Measurements from ENCODE around the gene ZNF2.

ZNF2 gene

GRCh38 chr2:95203911-95204310, 38.3 kb downstream of the ZNF2 start:
- H3K36me3 ChIP-seq (ENCODE audit: control insufficient read depth in 1 of 2, insufficient read depth in 2 of 2, low read depth in 1 of 2, low read length in 2 of 2), result peaks cover 4 to 5% of the 10 kb centered on the region in 2 experiments
- peaks cover 15% of the 10 kb centered on the region for H3K79me1 ChIP-seq (replicated peaks; ENCODE audit: low read length, poor library complexity, severe bottlenecking)
- no peak overlapping the region for H2BK12ac ChIP-seq (ENCODE audit: low read length in 2 of 2)
- H3K9ac ChIP-seq (ENCODE audit: low read length), result no peak overlapping the region
- DNase-seq, result no peak
- no peak overlapping the region for H3K4ac ChIP-seq (ENCODE audit: low read depth in 1 of 2, low read length in 2 of 2)
- H2AFZ ChIP-seq (ENCODE audit: low read depth, low read length), result no peak overlapping the region
- no peak overlapping the region for H2BK15ac ChIP-seq (ENCODE audit: low read depth, poor library complexity, severe bottlenecking)
- no peak overlapping the region for H3K4me3 ChIP-seq (ENCODE audit: insufficient read depth in 1 of 2, low read depth in 1 of 2, low read length in 2 of 2)
- no peak overlapping the region for H3K18ac ChIP-seq (ENCODE audit: low read depth in 1 of 2, low read length in 2 of 2)
- peaks cover 0 to 7% of the 10 kb centered on the region in 2 experiments for H3K27me3 ChIP-seq (ENCODE audit: control insufficient read depth in 1 of 2, insufficient read depth in 1 of 2, low read length in 2 of 2)
- peaks cover 10% of the 10 kb centered on the region for H3K9me3 ChIP-seq (ENCODE audit: control insufficient read depth, low read length)
- no peak overlapping the region for H3K14ac ChIP-seq (ENCODE audit: low read length in 2 of 2)
- H3K23ac ChIP-seq (ENCODE audit: low read length in 2 of 2), result no peak overlapping the region
- H4K91ac ChIP-seq (ENCODE audit: low read length), result no peak overlapping the region
- H2BK5ac ChIP-seq (ENCODE audit: low read depth, low read length, poor library complexity, severe bottlenecking), result no peak overlapping the region
- H3K27ac ChIP-seq (ENCODE audit: low read length, poor library complexity, severe bottlenecking), result no peak overlapping the region
- no peak overlapping the region for H3K4me2 ChIP-seq (ENCODE audit: low read length, poor library complexity, severe bottlenecking)
- 86% methylated on average over 4 of the region's 4 CpGs for WGBS
- H2AK5ac ChIP-seq (ENCODE audit: low read length, severe bottlenecking), result no peak overlapping the region
- H3K4me1 ChIP-seq (ENCODE audit: control insufficient read depth, insufficient read depth, low read depth, low read length), result peaks cover 5% of the 10 kb centered on the region
- H2BK120ac ChIP-seq (ENCODE audit: low read depth, low read length), result no peak overlapping the region
- no peak overlapping the region for H4K8ac ChIP-seq (ENCODE audit: low read length)

GRCh38 chr2:95204396-95204795, 38.8 kb downstream of the ZNF2 start:
- peaks cover 0 to 7% of the 10 kb centered on the region in 2 experiments for H3K27me3 ChIP-seq (ENCODE audit: control insufficient read depth in 1 of 2, insufficient read depth in 1 of 2, low read length in 2 of 2)
- no peak overlapping the region for H3K4me3 ChIP-seq (ENCODE audit: insufficient read depth in 1 of 2, low read depth in 1 of 2, low read length in 2 of 2)
- no peak overlapping the region for H2AFZ ChIP-seq (ENCODE audit: low read depth, low read length)
- peaks cover 10% of the 10 kb centered on the region for H3K9me3 ChIP-seq (ENCODE audit: control insufficient read depth, low read length)
- H3K27ac ChIP-seq (ENCODE audit: low read length, poor library complexity, severe bottlenecking), result no peak overlapping the region
- H2AK5ac ChIP-seq (ENCODE audit: low read length, severe bottlenecking), result no peak overlapping the region
- H3K23ac ChIP-seq (ENCODE audit: low read length in 2 of 2), result no peak overlapping the region
- H3K36me3 ChIP-seq (ENCODE audit: control insufficient read depth in 1 of 2, insufficient read depth in 2 of 2, low read depth in 1 of 2, low read length in 2 of 2), result peaks cover 8 to 10% of the 10 kb centered on the region in 2 experiments
- H3K79me1 ChIP-seq (replicated peaks; ENCODE audit: low read length, poor library complexity, severe bottlenecking), result peaks cover 18% of the 10 kb centered on the region
- DNase-seq, result no peak
- H3K4ac ChIP-seq (ENCODE audit: low read depth in 1 of 2, low read length in 2 of 2), result no peak overlapping the region
- no peak overlapping the region for H3K18ac ChIP-seq (ENCODE audit: low read depth in 1 of 2, low read length in 2 of 2)
- no peak overlapping the region for H3K9ac ChIP-seq (ENCODE audit: low read length)
- H2BK15ac ChIP-seq (ENCODE audit: low read depth, poor library complexity, severe bottlenecking), result no peak overlapping the region
- no peak overlapping the region for H2BK5ac ChIP-seq (ENCODE audit: low read depth, low read length, poor library complexity, severe bottlenecking)
- peaks cover 5% of the 10 kb centered on the region for H3K4me1 ChIP-seq (ENCODE audit: control insufficient read depth, insufficient read depth, low read depth, low read length)
- no peak overlapping the region for H3K4me2 ChIP-seq (ENCODE audit: low read length, poor library complexity, severe bottlenecking)
- H4K8ac ChIP-seq (ENCODE audit: low read length), result no peak overlapping the region
- WGBS, result 78% methylated on average over 1 of the region's 2 CpGs
- H2BK120ac ChIP-seq (ENCODE audit: low read depth, low read length), result no peak overlapping the region
- no peak overlapping the region for H3K14ac ChIP-seq (ENCODE audit: low read length in 2 of 2)
- H4K91ac ChIP-seq (ENCODE audit: low read length), result no peak overlapping the region
- H2BK12ac ChIP-seq (ENCODE audit: low read length in 2 of 2), result no peak overlapping the region

- Histone ChIP-seq H3K79me1 (replicated peaks; ENCODE audit: low read length, poor library complexity, severe bottlenecking) (peaks cover 25% of the 10 kb centered on the region), H4K91ac (ENCODE audit: low read length) (no peak overlapping the region), H3K4me1 (ENCODE audit: control insufficient read depth, insufficient read depth, low read depth, low read length) (peaks cover 5% of the 10 kb centered on the region), H3K9ac (ENCODE audit: low read length) (peak overlapping the region; percentile 91), H3K36me3 (ENCODE audit: control insufficient read depth in 1 of 2, insufficient read depth in 2 of 2, low read depth in 1 of 2, low read length in 2 of 2) (peaks cover 13 to 24% of the 10 kb centered on the region in 2 experiments), H3K23ac (ENCODE audit: low read length in 2 of 2) (no peak overlapping the region), H3K4ac (ENCODE audit: low read depth in 1 of 2, low read length in 2 of 2) (no peak overlapping the region), H3K4me2 (ENCODE audit: low read length, poor library complexity, severe bottlenecking) (peak overlapping the region; percentile 37), H2BK120ac (ENCODE audit: low read depth, low read length) (no peak overlapping the region), H2AK5ac (ENCODE audit: low read length, severe bottlenecking) (no peak overlapping the region), H3K27ac (ENCODE audit: low read length, poor library complexity, severe bottlenecking) (no peak overlapping the region), H3K4me3 (ENCODE audit: insufficient read depth in 1 of 2, low read depth in 1 of 2, low read length in 2 of 2) (peak overlapping the region in 1 of 2 experiments; percentile 86), H3K9me3 (ENCODE audit: control insufficient read depth, low read length) (peaks cover 25% of the 10 kb centered on the region), H3K14ac (ENCODE audit: low read length in 2 of 2) (no peak overlapping the region), H4K8ac (ENCODE audit: low read length) (no peak overlapping the region), H2BK12ac (ENCODE audit: low read length in 2 of 2) (no peak overlapping the region), H3K27me3 (ENCODE audit: control insufficient read depth in 1 of 2, insufficient read depth in 1 of 2, low read length in 2 of 2) (peaks cover 0 to 4% of the 10 kb centered on the region in 2 experiments), H2BK5ac (ENCODE audit: low read depth, low read length, poor library complexity, severe bottlenecking) (no peak overlapping the region), H2AFZ (ENCODE audit: low read depth, low read length) (no peak overlapping the region), H3K18ac (ENCODE audit: low read depth in 1 of 2, low read length in 2 of 2) (no peak overlapping the region), H2BK15ac (ENCODE audit: low read depth, poor library complexity, severe bottlenecking) (no peak overlapping the region)
- DNase-seq, result no peak
- 37% methylated on average over 7 of the region's 10 CpGs for WGBS
Measured at GRCh38 chr2:95206096-95206495, 40.5 kb downstream of the ZNF2 start.

GRCh38 chr2:95207111-95207961, 41.7 kb downstream of the ZNF2 start, which contains the start of gene ZNF892:
TSS of gene ZNF892 (plus strand) at chr2:95207521. CDS start at chr2:95207816, 295 bp downstream.
- peaks cover 0 to 4% of the 10 kb centered on the region in 2 experiments for H3K27me3 ChIP-seq (ENCODE audit: control insufficient read depth in 1 of 2, insufficient read depth in 1 of 2, low read length in 2 of 2)
- H2BK12ac ChIP-seq (ENCODE audit: low read length in 2 of 2), result peak within 1 kb of the TSS in 1 of 2 experiments; percentile 32
- peak within 1 kb of the TSS; percentile 94 for H4K8ac ChIP-seq (ENCODE audit: low read length)
- peak within 1 kb of the TSS; percentile 73 for H2BK5ac ChIP-seq (ENCODE audit: low read depth, low read length, poor library complexity, severe bottlenecking)
- peak; percentile 90 for DNase-seq
- H4K91ac ChIP-seq (ENCODE audit: low read length), result peak within 1 kb of the TSS; percentile 85
- H3K4me2 ChIP-seq (ENCODE audit: low read length, poor library complexity, severe bottlenecking), result peak within 1 kb of the TSS; percentile 80
- peak within 1 kb of the TSS; percentile 91 for H3K9ac ChIP-seq (ENCODE audit: low read length)
- peaks cover 28% of the 10 kb centered on the region for H3K79me1 ChIP-seq (replicated peaks; ENCODE audit: low read length, poor library complexity, severe bottlenecking)
- peaks cover 5% of the 10 kb centered on the region for H3K4me1 ChIP-seq (ENCODE audit: control insufficient read depth, insufficient read depth, low read depth, low read length)
- H3K4me3 ChIP-seq (ENCODE audit: insufficient read depth in 1 of 2, low read depth in 1 of 2, low read length in 2 of 2), result peak within 1 kb of the TSS; percentile 83 to 86
- H3K18ac ChIP-seq (ENCODE audit: low read depth in 1 of 2, low read length in 2 of 2), result peak within 1 kb of the TSS; percentile 84 to 91
- peaks cover 20 to 36% of the 10 kb centered on the region in 2 experiments for H3K36me3 ChIP-seq (ENCODE audit: control insufficient read depth in 1 of 2, insufficient read depth in 2 of 2, low read depth in 1 of 2, low read length in 2 of 2)
- H3K23ac ChIP-seq (ENCODE audit: low read length in 2 of 2), result no peak within 1 kb of the TSS
- no peak within 1 kb of the TSS for H2AK5ac ChIP-seq (ENCODE audit: low read length, severe bottlenecking)
- peak within 1 kb of the TSS; percentile 88 for H2BK15ac ChIP-seq (ENCODE audit: low read depth, poor library complexity, severe bottlenecking)
- peak within 1 kb of the TSS; percentile 59 for H3K27ac ChIP-seq (ENCODE audit: low read length, poor library complexity, severe bottlenecking)
- H3K9me3 ChIP-seq (ENCODE audit: control insufficient read depth, low read length), result peaks cover 37% of the 10 kb centered on the region
- H2BK120ac ChIP-seq (ENCODE audit: low read depth, low read length), result no peak within 1 kb of the TSS
- WGBS, result 1% methylated on average over 70 of the region's 74 CpGs
- H3K14ac ChIP-seq (ENCODE audit: low read length in 2 of 2), result peak within 1 kb of the TSS in 1 of 2 experiments; percentile 44
- peak within 1 kb of the TSS; percentile 32 to 43 for H3K4ac ChIP-seq (ENCODE audit: low read depth in 1 of 2, low read length in 2 of 2)
- H2AFZ ChIP-seq (ENCODE audit: low read depth, low read length), result peak within 1 kb of the TSS; percentile 79

Data from mesenchymal stem cell (in vitro differentiated cells and primary cell).